ENCODE data around the gene IRF1.
"Not testable (repeated sequence)": the region's sequence is repeated elsewhere in the genome, so short reads cannot be mapped to it uniquely, and the experiment has no call there.

Gene IRF1

GRCh38 chr5:132459983-132460838 is 30.4 kb downstream of the IRF1 start:
- DNase-seq = no peak

GRCh38 chr5:132459031-132459982 is 31.3 kb downstream of the IRF1 start:
- no peak for DNase-seq

- no peak for DNase-seq
Observed at GRCh38 chr5:132458651-132459030, 31.9 kb downstream of the IRF1 start.

GRCh38 chr5:132458226-132458560 is 32.4 kb downstream of the IRF1 start:
- DNase-seq = no peak

- DNase-seq = no peak
Observed at GRCh38 chr5:132457371-132458225, 33.0 kb downstream of the IRF1 start.

- no peak for DNase-seq
Observed at GRCh38 chr5:132456987-132457361, 33.6 kb downstream of the IRF1 start.

GRCh38 chr5:132456296-132456986 is 34.1 kb downstream of the IRF1 start:
- no peak for DNase-seq

- no peak for DNase-seq
Observed at GRCh38 chr5:132455614-132456115, 34.9 kb downstream of the IRF1 start.

- no peak for DNase-seq
Observed at GRCh38 chr5:132454361-132454760, 36.2 kb downstream of the IRF1 start.

- no peak for DNase-seq
Observed at GRCh38 chr5:132451387-132451786, 39.2 kb downstream of the IRF1 start.

GRCh38 chr5:132449060-132449459 is 41.5 kb downstream of the IRF1 start:
- DNase-seq = no peak

- no peak for DNase-seq
Observed at GRCh38 chr5:132447196-132447595, 43.4 kb downstream of the IRF1 start.

- DNase-seq = no peak
Observed at GRCh38 chr5:132446621-132447020, 44.0 kb downstream of the IRF1 start.

- no peak for DNase-seq
Observed at GRCh38 chr5:132445930-132446329, 44.6 kb downstream of the IRF1 start.

GRCh38 chr5:132445640-132445923 is 45.0 kb downstream of the IRF1 start:
- no peak for DNase-seq

- DNase-seq = no peak
Observed at GRCh38 chr5:132444841-132445639, 45.5 kb downstream of the IRF1 start.

GRCh38 chr5:132444061-132444460 is 46.5 kb downstream of the IRF1 start:
- DNase-seq = no peak

GRCh38 chr5:132439521-132440089 is 51.0 kb downstream of the IRF1 start:
- no peak for DNase-seq

GRCh38 chr5:132438917-132439316 is 51.7 kb downstream of the IRF1 start:
- DNase-seq = no peak

GRCh38 chr5:132438267-132438645 is 52.3 kb downstream of the IRF1 start:
- not testable (repeated sequence) for DNase-seq

- no peak for DNase-seq
Observed at GRCh38 chr5:132437604-132438266, 52.8 kb downstream of the IRF1 start.

Measured in NCI-H187 (cell line).